Loucy (cell line): Measurements from ENCODE around the gene MXD4.

Experiments
- H2AFZ ChIP-seq: fragments of 200-600 bp; sonication (generic); 2 replicates; pipeline ENCODE4 v1.6.0; 2016; ENCODE audit warnings: antibody characterized with exemption, mild to moderate bottlenecking, low read length, moderate library complexity
- H3F3A ChIP-seq: fragments of 200-600 bp; 2 replicates; pipeline ENCODE4 v1.6.0; 2016; ENCODE audit warnings: antibody characterized with exemption, low read depth, mild to moderate bottlenecking
- H3K27me3 ChIP-seq: fragments of 200-600 bp; sonication (generic); 2 replicates; pipeline ENCODE4 v1.6.1; 2014; ENCODE audit warnings: low read length, mild to moderate bottlenecking; ENCODE audit not compliant: insufficient read depth, poor library complexity, severe bottlenecking
- H3K36me3 ChIP-seq: fragments of 200-600 bp; sonication (generic); 2 replicates; pipeline ENCODE4 v1.6.1; 2016; ENCODE audit warnings: low read length; ENCODE audit not compliant: insufficient read depth
- H3K4me1 ChIP-seq: fragments of 200-600 bp; sonication (generic); 2 replicates; pipeline ENCODE4 v1.5.1; 2014; ENCODE audit warnings: low read length, mild to moderate bottlenecking; ENCODE audit not compliant: insufficient read depth, poor library complexity, severe bottlenecking
- H3K4me2 ChIP-seq: fragments of 200-600 bp; sonication (generic); 2 replicates; pipeline ENCODE4 v1.6.0; 2014; ENCODE audit warnings: antibody characterized with exemption, low read length, low read depth, mild to moderate bottlenecking; ENCODE audit not compliant: poor library complexity, severe bottlenecking
- H3K4me3 ChIP-seq: fragments of 200-600 bp; sonication (generic); 2 replicates; pipeline ENCODE4 v1.5.1; 2014; ENCODE audit warnings: low read length, mild to moderate bottlenecking, mixed read lengths; ENCODE audit not compliant: poor library complexity, severe bottlenecking
- H3K79me2 ChIP-seq: fragments of 200-600 bp; sonication (generic); 2 replicates; pipeline ENCODE4 v1.6.1; 2014; ENCODE audit warnings: low read length; ENCODE audit not compliant: insufficient read depth
- H3K9ac ChIP-seq: fragments of 200-600 bp; sonication (generic); 2 replicates; pipeline ENCODE4 v1.6.0; 2014; ENCODE audit warnings: mild to moderate bottlenecking, low read depth, low read length, moderate library complexity; ENCODE audit not compliant: poor library complexity, severe bottlenecking
- H3K9me2 ChIP-seq: fragments of 200-600 bp; sonication (generic); replicated peaks from 2 replicates; pipeline ENCODE4 v1.6.1; 2016; ENCODE audit warnings: low read depth, low read length, mixed read lengths
- H3K9me3 ChIP-seq: fragments of 200-600 bp; sonication (generic); 2 replicates; pipeline ENCODE4 v1.6.1; 2014; ENCODE audit warnings: mild to moderate bottlenecking, antibody characterized with exemption, low read length, low read depth; ENCODE audit not compliant: insufficient read depth
- H4K20me1 ChIP-seq: fragments of 200-600 bp; sonication (generic); 2 replicates; pipeline ENCODE4 v1.6.0; 2014; ENCODE audit warnings: antibody characterized with exemption, low read length, mild to moderate bottlenecking; ENCODE audit not compliant: insufficient read depth, poor library complexity, severe bottlenecking
- EZH2phosphoT487 ChIP-seq: fragments of 200-600 bp; IDR thresholded peaks from 2 replicates; pipeline ENCODE4 v1.6.1; 2018; ENCODE audit warnings: antibody characterized with exemption, mild to moderate bottlenecking, moderate library complexity, borderline replicate concordance
- TF ChIP-seq, protein P1 (sequence below): fragments of 200-600 bp; sonication (generic); conservative IDR thresholded peaks from 2 replicates; pipeline ENCODE4 v1.5.1; 2014; ENCODE audit warnings: mild to moderate bottlenecking, antibody characterized with exemption, low read length

Gene MXD4

DNA sequence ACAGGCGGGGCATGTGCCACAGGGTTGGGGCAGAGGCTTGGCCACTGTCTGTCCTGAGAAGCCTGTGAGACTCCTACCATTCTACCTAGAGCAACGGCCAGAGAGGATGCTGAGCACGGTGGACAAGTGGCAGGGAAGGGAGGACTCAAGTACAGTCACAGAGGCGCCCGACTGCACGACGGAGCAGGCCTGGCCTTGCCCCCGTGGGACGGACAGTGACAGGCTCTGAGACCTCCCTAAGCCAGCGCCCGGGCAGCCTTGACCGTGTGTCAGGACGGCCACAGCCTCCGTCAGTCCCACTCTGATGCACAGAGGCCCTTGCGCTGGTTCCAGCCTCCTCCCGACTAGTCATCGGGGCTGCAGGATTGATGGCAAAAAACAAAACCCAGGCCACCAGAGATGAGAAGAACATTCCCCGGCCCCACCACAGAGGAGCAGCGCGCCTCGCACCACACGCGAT, 36.7 kb upstream of the MXD4 start:
- no peaks in the 10 kb centered on the region for H3K9me3 ChIP-seq
- TF ChIP-seq EZH2phosphoT487: no peak
- TF ChIP-seq, protein P1, sequence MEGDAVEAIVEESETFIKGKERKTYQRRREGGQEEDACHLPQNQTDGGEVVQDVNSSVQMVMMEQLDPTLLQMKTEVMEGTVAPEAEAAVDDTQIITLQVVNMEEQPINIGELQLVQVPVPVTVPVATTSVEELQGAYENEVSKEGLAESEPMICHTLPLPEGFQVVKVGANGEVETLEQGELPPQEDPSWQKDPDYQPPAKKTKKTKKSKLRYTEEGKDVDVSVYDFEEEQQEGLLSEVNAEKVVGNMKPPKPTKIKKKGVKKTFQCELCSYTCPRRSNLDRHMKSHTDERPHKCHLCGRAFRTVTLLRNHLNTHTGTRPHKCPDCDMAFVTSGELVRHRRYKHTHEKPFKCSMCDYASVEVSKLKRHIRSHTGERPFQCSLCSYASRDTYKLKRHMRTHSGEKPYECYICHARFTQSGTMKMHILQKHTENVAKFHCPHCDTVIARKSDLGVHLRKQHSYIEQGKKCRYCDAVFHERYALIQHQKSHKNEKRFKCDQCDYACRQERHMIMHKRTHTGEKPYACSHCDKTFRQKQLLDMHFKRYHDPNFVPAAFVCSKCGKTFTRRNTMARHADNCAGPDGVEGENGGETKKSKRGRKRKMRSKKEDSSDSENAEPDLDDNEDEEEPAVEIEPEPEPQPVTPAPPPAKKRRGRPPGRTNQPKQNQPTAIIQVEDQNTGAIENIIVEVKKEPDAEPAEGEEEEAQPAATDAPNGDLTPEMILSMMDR: no peak
- H3K9ac ChIP-seq: no peak overlapping the region
- H3K79me2 ChIP-seq: no peaks in the 10 kb centered on the region
- no peak overlapping the region for H3K4me3 ChIP-seq
- no peaks in the 10 kb centered on the region for H4K20me1 ChIP-seq
- H3K27me3 ChIP-seq: no peaks in the 10 kb centered on the region
- no peaks in the 10 kb centered on the region for H3K36me3 ChIP-seq
- no peak overlapping the region for H3K4me2 ChIP-seq
- H3K4me1 ChIP-seq: peaks cover 23% of the 10 kb centered on the region
- H2AFZ ChIP-seq: no peak overlapping the region
- H3F3A ChIP-seq: no peaks in the 10 kb centered on the region
- H3K9me2 ChIP-seq: no peaks in the 10 kb centered on the region

GRCh38 chr4:2297606-2298531, 36.0 kb upstream of the MXD4 start:
- Histone ChIP-seq H3K4me2 (no peak overlapping the region), H2AFZ (no peak overlapping the region), H3F3A (no peaks in the 10 kb centered on the region), H3K79me2 (no peaks in the 10 kb centered on the region), H3K9me2 (no peaks in the 10 kb centered on the region), H3K36me3 (no peaks in the 10 kb centered on the region), H3K9ac (no peak overlapping the region), H3K4me3 (no peak overlapping the region), H3K9me3 (no peaks in the 10 kb centered on the region), H3K4me1 (peaks cover 26% of the 10 kb centered on the region), H4K20me1 (no peaks in the 10 kb centered on the region), H3K27me3 (no peaks in the 10 kb centered on the region)
- TF ChIP-seq EZH2phosphoT487: no peak
- TF ChIP-seq, protein P1: no peak

- no peaks in the 10 kb centered on the region for H3K36me3 ChIP-seq
- peak overlapping the region; percentile 49 for H3K9ac ChIP-seq
- no peak overlapping the region for H3K4me3 ChIP-seq
- no peaks in the 10 kb centered on the region for H4K20me1 ChIP-seq
- no peaks in the 10 kb centered on the region for H3K9me2 ChIP-seq
- H3K4me2 ChIP-seq: no peak overlapping the region
- H3K9me3 ChIP-seq: no peaks in the 10 kb centered on the region
- H3K4me1 ChIP-seq: peaks cover 35% of the 10 kb centered on the region
- no peaks in the 10 kb centered on the region for H3K27me3 ChIP-seq
- no peak for TF ChIP-seq EZH2phosphoT487
- TF ChIP-seq, protein P1: no peak
- no peaks in the 10 kb centered on the region for H3F3A ChIP-seq
- H3K79me2 ChIP-seq: no peaks in the 10 kb centered on the region
- no peak overlapping the region for H2AFZ ChIP-seq
Measured at GRCh38 chr4:2296631-2297601, 35.0 kb upstream of the MXD4 start.
